ENCODE measurements around the gene HELZ2.

GRCh38 chr20:63585616-63586565 is 11.9 kb upstream of the HELZ2 start:
- TF ChIP-seq ZFP37 (tag by site-specific recombination; IDR thresholded peaks at IDR 0.05) (no peak), CTCF (tag by site-specific recombination; IDR thresholded peaks at IDR 0.05) (no peak), ZNF658 (tag by site-specific recombination; IDR thresholded peaks at IDR 0.05) (no peak), PRDM2 (tag by site-specific recombination; IDR thresholded peaks at IDR 0.05; ENCODE audit: borderline replicate concordance) (no peak), PRDM1 (tag by site-specific recombination; IDR thresholded peaks at IDR 0.05) (no peak), ZBTB49 (tag by site-specific recombination; IDR thresholded peaks at IDR 0.05; ENCODE audit: low read depth) (no peak)

All from HEK293 (cell line).